ENCODE measurements around the gene C10orf143. TPM values are rescaled to one million over a fixed set of nuclear protein-coding genes. Genes with fewer than 3 reads are reported as not detected.

Gene C10orf143
- total and polyA plus RNA-seq, 4 donors: 3.0 to 9.0 (median 4.8) TPM

DNA sequence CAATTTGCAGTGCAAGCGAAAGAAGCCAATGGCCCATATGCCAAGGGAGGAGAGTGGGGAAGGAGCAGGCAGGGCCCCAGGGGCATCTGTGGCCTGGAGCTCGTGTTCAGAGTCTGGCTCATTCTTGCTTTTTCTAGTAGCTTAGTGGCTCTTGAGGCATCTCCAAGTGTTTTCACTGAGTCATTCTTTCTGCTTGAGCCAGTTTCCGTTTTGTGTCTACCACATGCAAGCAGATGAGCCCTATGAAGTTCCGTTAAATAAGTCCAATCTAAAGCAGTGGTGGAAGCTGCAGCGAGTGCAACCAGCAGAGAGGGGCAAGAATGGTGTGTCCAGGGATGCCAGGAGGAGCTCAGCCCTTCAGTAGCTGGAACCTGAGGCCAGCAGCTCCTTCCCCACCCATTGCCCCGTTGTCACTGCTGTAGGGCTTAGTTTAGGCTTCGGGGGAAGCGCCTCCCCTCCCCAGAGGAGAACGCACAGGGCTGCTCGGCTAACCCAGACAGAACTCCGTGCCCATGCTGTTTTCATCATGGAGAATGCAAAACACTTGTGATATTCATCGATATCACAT lies 89.2 kb downstream of the C10orf143 start:
- Histone ChIP-seq H3K9ac (ENCODE audit: insufficient read depth in 1 of 2, low read length in 2 of 2) (no peak overlapping the region), H3K36me3 (ENCODE audit: control insufficient read depth in 4 of 4, insufficient read depth in 4 of 4, low read length in 4 of 4) (no peaks in the 10 kb centered on the region), H3K4me1 (ENCODE audit: control insufficient read depth in 5 of 5, insufficient read depth in 5 of 5, low read length in 5 of 5) (no peaks in the 10 kb centered on the region), H3K4me3 (no peak overlapping the region), H3K27ac (ENCODE audit: low read depth in 1 of 2, low read length in 1 of 2) (no peak overlapping the region), H3K9me3 (ENCODE audit: control insufficient read depth in 4 of 4, insufficient read depth in 3 of 4, low read length in 3 of 4) (peaks cover 0 to 2% (median 0%) of the 10 kb centered on the region in 4 donors), H3K27me3 (ENCODE audit: control insufficient read depth in 3 of 3, insufficient read depth in 3 of 3, low read length in 2 of 3) (no peaks in the 10 kb centered on the region)
- TF ChIP-seq, protein P1, sequence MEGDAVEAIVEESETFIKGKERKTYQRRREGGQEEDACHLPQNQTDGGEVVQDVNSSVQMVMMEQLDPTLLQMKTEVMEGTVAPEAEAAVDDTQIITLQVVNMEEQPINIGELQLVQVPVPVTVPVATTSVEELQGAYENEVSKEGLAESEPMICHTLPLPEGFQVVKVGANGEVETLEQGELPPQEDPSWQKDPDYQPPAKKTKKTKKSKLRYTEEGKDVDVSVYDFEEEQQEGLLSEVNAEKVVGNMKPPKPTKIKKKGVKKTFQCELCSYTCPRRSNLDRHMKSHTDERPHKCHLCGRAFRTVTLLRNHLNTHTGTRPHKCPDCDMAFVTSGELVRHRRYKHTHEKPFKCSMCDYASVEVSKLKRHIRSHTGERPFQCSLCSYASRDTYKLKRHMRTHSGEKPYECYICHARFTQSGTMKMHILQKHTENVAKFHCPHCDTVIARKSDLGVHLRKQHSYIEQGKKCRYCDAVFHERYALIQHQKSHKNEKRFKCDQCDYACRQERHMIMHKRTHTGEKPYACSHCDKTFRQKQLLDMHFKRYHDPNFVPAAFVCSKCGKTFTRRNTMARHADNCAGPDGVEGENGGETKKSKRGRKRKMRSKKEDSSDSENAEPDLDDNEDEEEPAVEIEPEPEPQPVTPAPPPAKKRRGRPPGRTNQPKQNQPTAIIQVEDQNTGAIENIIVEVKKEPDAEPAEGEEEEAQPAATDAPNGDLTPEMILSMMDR (IDR thresholded peaks at IDR 0.05; ENCODE audit: control extremely low read depth, extremely low read depth): no peak
- no peak for ATAC-seq (ENCODE audit: insufficient read depth, low FRiP score)
- 75 to 78% methylated on average over 12 of the region's 12 CpGs for WGBS, 2 donors
- DNase-seq: no peak

DNA sequence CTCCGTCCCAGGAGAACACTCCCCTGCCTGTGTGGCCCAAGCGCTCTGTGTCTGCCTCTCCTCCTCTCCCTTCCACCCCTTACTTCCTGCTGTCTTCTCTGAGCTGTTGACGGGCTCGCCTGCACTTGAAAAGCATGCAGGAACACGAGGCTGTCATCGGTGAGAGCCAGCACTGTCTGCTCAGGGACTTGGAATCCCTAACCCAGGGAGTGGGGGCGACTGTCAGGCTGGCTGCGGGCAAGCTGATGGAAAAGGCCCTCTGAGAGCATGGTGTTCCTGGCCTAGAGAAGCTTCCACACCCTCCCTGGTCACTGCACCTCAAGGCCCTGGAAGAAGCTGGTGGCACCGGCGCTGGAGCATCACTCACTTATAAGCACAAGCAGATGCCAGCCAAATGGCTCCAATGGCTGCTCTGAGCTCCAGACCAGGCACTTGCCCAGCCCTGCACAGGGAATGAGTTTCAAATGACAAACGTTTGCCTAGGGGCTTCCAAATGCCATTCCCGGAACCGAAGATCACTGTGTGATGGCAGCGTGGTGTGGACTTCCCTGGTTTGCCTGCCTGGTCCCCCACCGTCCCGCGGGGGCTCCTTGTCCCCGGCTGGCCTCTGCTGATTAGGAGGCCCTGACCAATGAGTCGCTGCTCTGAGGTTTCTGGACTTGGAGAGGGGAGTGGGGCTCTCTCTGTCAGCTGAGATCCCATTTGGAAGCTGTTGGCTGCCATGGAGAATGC lies 89.8 kb downstream of the C10orf143 start:
- DNase-seq (peak in 1 of 3 donors; percentile 11), ATAC-seq (ENCODE audit: insufficient read depth, low FRiP score) (no peak)
- H3K4me1 ChIP-seq (ENCODE audit: control insufficient read depth in 5 of 5, insufficient read depth in 5 of 5, low read length in 5 of 5): no peaks in the 10 kb centered on the region
- peaks cover 0 to 4% (median 0%) of the 10 kb centered on the region in 3 donors for H3K27me3 ChIP-seq (ENCODE audit: control insufficient read depth in 3 of 3, insufficient read depth in 3 of 3, low read length in 2 of 3)
- H3K9me3 ChIP-seq (ENCODE audit: control insufficient read depth in 4 of 4, insufficient read depth in 3 of 4, low read length in 3 of 4): peaks cover 0 to 2% (median 0%) of the 10 kb centered on the region in 4 donors
- TF ChIP-seq, protein P1 (IDR thresholded peaks at IDR 0.05; ENCODE audit: control extremely low read depth, extremely low read depth): no peak
- 66 to 71% methylated on average over 19 of the region's 19 CpGs for WGBS, 2 donors
- H3K27ac ChIP-seq (ENCODE audit: low read depth in 1 of 2, low read length in 1 of 2): no peak overlapping the region
- H3K36me3 ChIP-seq (ENCODE audit: control insufficient read depth in 4 of 4, insufficient read depth in 4 of 4, low read length in 4 of 4): no peaks in the 10 kb centered on the region
- no peak overlapping the region for H3K9ac ChIP-seq (ENCODE audit: insufficient read depth in 1 of 2, low read length in 2 of 2)
- H3K4me3 ChIP-seq: no peak overlapping the region

DNA sequence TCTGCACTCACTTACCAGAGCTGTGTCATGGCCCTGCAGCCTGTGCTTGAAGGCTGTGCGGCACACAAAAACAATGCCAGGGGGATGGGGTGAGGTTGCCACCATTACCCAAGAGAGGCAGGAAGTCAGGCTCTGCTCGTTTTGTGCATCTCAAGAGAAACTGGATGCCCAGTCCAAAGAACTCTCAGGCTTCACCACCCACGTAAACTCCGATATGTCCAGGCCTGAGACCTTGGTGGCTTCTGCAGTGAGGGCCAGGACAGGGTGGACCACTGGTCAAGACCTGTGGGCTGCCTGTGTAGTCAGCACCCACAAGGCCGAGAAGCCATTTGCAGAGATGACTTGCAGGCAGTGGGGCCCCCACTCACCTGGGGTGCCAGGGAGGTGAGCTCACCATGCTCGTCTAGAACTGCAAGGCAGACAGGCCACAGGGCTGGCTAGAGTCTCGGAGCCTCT lies 91.9 kb downstream of the C10orf143 start:
- TF ChIP-seq, protein P1 (IDR thresholded peaks at IDR 0.05; ENCODE audit: control extremely low read depth, extremely low read depth): no peak
- H3K27me3 ChIP-seq (ENCODE audit: control insufficient read depth in 3 of 3, insufficient read depth in 3 of 3, low read length in 2 of 3): peaks cover 0 to 4% (median 0%) of the 10 kb centered on the region in 3 donors
- H3K27ac ChIP-seq (ENCODE audit: low read depth in 1 of 2, low read length in 1 of 2): no peak overlapping the region
- H3K4me1 ChIP-seq (ENCODE audit: control insufficient read depth in 5 of 5, insufficient read depth in 5 of 5, low read length in 5 of 5): peaks cover 0 to 7% (median 0%) of the 10 kb centered on the region in 5 donors
- WGBS, 2 donors: 77 to 85% methylated on average over 7 of the region's 7 CpGs
- H3K9ac ChIP-seq (ENCODE audit: insufficient read depth in 1 of 2, low read length in 2 of 2): no peak overlapping the region
- H3K9me3 ChIP-seq (ENCODE audit: control insufficient read depth in 4 of 4, insufficient read depth in 3 of 4, low read length in 3 of 4): peaks cover 0 to 2% (median 0%) of the 10 kb centered on the region in 4 donors
- no peak for ATAC-seq (ENCODE audit: insufficient read depth, low FRiP score)
- no peak overlapping the region for H3K4me3 ChIP-seq
- no peak for DNase-seq
- no peaks in the 10 kb centered on the region for H3K36me3 ChIP-seq (ENCODE audit: control insufficient read depth in 4 of 4, insufficient read depth in 4 of 4, low read length in 4 of 4)
